Sigmoid colon (tissue), 4 donors: ENCODE data around the gene XRCC6.

Source experiments
- EP300 ChIP-seq, 4 donors: sonication (generic); formaldehyde crosslinking; IDR thresholded peaks; one replicate each; pipeline ENCODE4 v1.6.1; 2017; ENCODE audit warnings: antibody characterized with exemption in 4 of 4
- POLR2A ChIP-seq, 2 donors: fragments of 450-650 bp; IDR thresholded peaks; one replicate each; pipeline ENCODE4 v1.6.1; 2016; ENCODE audit warnings: antibody characterized with exemption in 2 of 2, mild to moderate bottlenecking in 2 of 2, moderate library complexity in 2 of 2

- TF ChIP-seq POLR2A (IDR thresholded peaks at IDR 0.05) (no peak), EP300 (IDR thresholded peaks at IDR 0.05) (no peak)
Measured at GRCh38 chr22:41664490-41664889, 43.4 kb downstream of the XRCC6 start.
